Activated CD4-positive, alpha-beta T cell treated with anti-CD3 and anti-CD28 coated beads for 4 hours (primary cell): Measurements from ENCODE around the gene CHSY1.
"Not testable (repeated sequence)": the region's sequence is repeated elsewhere in the genome, so short reads cannot be mapped to it uniquely, and the experiment has no call there.

Experiments used
- DNase-seq, 2 donors: peaks; one replicate each; pipeline ENCODE4 v3.0.0-alpha.2; 2020

The CHSY1 gene

GRCh38 chr15:101244036-101244781, 7.6 kb downstream of the CHSY1 start:
- DNase-seq = no peak

GRCh38 chr15:101243420-101243819, 8.4 kb downstream of the CHSY1 start:
- no peak for DNase-seq

GRCh38 chr15:101242999-101243336, 8.9 kb downstream of the CHSY1 start:
- DNase-seq = no peak

- DNase-seq = peak; percentile 32 to 35
Observed at GRCh38 chr15:101242160-101242998, 9.5 kb downstream of the CHSY1 start.

GRCh38 chr15:101240358-101240757, 11.5 kb downstream of the CHSY1 start:
- no peak for DNase-seq

- no peak for DNase-seq
Observed at GRCh38 chr15:101239724-101240136, 12.1 kb downstream of the CHSY1 start.

GRCh38 chr15:101237251-101237650, 14.6 kb downstream of the CHSY1 start:
- no peak for DNase-seq

- no peak for DNase-seq
Observed at GRCh38 chr15:101233651-101234280, 18.1 kb downstream of the CHSY1 start.

- DNase-seq = no peak
Observed at GRCh38 chr15:101232677-101233076, 19.2 kb downstream of the CHSY1 start.

GRCh38 chr15:101228313-101228712, 23.5 kb downstream of the CHSY1 start:
- no peak for DNase-seq

GRCh38 chr15:101225658-101226057, 26.2 kb downstream of the CHSY1 start:
- no peak for DNase-seq

- DNase-seq = no peak
Observed at GRCh38 chr15:101221902-101222301, 29.9 kb downstream of the CHSY1 start.

GRCh38 chr15:101220060-101220459, 31.8 kb downstream of the CHSY1 start:
- DNase-seq = no peak

- no peak for DNase-seq
Observed at GRCh38 chr15:101219441-101219840, 32.4 kb downstream of the CHSY1 start.

GRCh38 chr15:101217446-101217845, 34.4 kb downstream of the CHSY1 start:
- DNase-seq = no peak

GRCh38 chr15:101216100-101216499, 35.7 kb downstream of the CHSY1 start:
- DNase-seq = no peak

- no peak for DNase-seq
Observed at GRCh38 chr15:101215681-101216080, 36.2 kb downstream of the CHSY1 start.

GRCh38 chr15:101214435-101215097, 37.3 kb downstream of the CHSY1 start:
- DNase-seq = not testable (repeated sequence)

- DNase-seq = no peak
Observed at GRCh38 chr15:101213570-101213969, 38.3 kb downstream of the CHSY1 start.

GRCh38 chr15:101213147-101213546, 38.7 kb downstream of the CHSY1 start:
- DNase-seq = no peak

- no peak for DNase-seq
Observed at GRCh38 chr15:101211897-101212296, 40.0 kb downstream of the CHSY1 start.

- DNase-seq = no peak
Observed at GRCh38 chr15:101210466-101210865, 41.4 kb downstream of the CHSY1 start.

- DNase-seq = no peak
Observed at GRCh38 chr15:101210058-101210457, 41.8 kb downstream of the CHSY1 start.
